ENCODE results near the gene AP3S1. TPM values are rescaled to one million over a fixed set of nuclear protein-coding genes. Genes with fewer than 3 reads are reported as not detected.

Gene AP3S1
- total RNA-seq, 2 experiments from 2014 or later = 76.0 to 89.5 TPM

GRCh38 chr5:115948091-115948534 is 106.4 kb downstream of the AP3S1 start:
- Histone ChIP-seq H3K4me1 (ENCODE audit: insufficient read depth, low read length, poor library complexity, severe bottlenecking) (no peaks in the 10 kb centered on the region), H3K36me3 (ENCODE audit: insufficient read depth, low read length) (no peaks in the 10 kb centered on the region), H2AFZ (ENCODE audit: low read length) (no peak overlapping the region), H3K9me3 (ENCODE audit: low read length) (no peaks in the 10 kb centered on the region), H3K4me2 (ENCODE audit: low read length) (no peak overlapping the region), H3K4me3 (ENCODE audit: low read depth, low read length, poor library complexity, severe bottlenecking) (no peak overlapping the region), H3K79me2 (ENCODE audit: insufficient read depth, low read depth, low read length) (no peaks in the 10 kb centered on the region), H3K9me2 (ENCODE audit: insufficient read depth, low read length) (no peaks in the 10 kb centered on the region), H3K27ac (ENCODE audit: low read depth, low read length, poor library complexity, severe bottlenecking) (no peak overlapping the region), H4K20me1 (ENCODE audit: insufficient read depth, low read length) (no peaks in the 10 kb centered on the region)
- no TSS peak for BruUV-seq (replicated peaks)
- TF ChIP-seq CTCF (conservative IDR thresholded peaks at IDR 0.05; ENCODE audit: low read length) (no peak), EZH2phosphoT487 (IDR thresholded peaks at IDR 0.05; ENCODE audit: borderline replicate concordance, low read depth, low read length) (no peak)
- ChIA-PET CTCF (ENCODE audit: unreplicated experiment) (no interaction called here), POLR2A (interaction anchor here (1.3 kb wide), 1 partner anchor 43 kb away, joined by 4 read pairs; no protein-coding TSS in a partner anchor)
- intact Hi-C loops (cut with micrococcal nuclease; ENCODE audit: unreplicated experiment) = no loop called here
- no peak for DNase-seq (ENCODE audit: low spot score)

- BruUV-seq (replicated peaks) = no TSS peak
- Histone ChIP-seq H3K27ac (ENCODE audit: low read depth, low read length, poor library complexity, severe bottlenecking) (no peak overlapping the region), H3K9me3 (ENCODE audit: low read length) (no peaks in the 10 kb centered on the region), H2AFZ (ENCODE audit: low read length) (no peak overlapping the region), H3K4me3 (ENCODE audit: low read depth, low read length, poor library complexity, severe bottlenecking) (no peak overlapping the region), H3K4me2 (ENCODE audit: low read length) (no peak overlapping the region), H3K36me3 (ENCODE audit: insufficient read depth, low read length) (no peaks in the 10 kb centered on the region), H3K79me2 (ENCODE audit: insufficient read depth, low read depth, low read length) (no peaks in the 10 kb centered on the region), H3K9me2 (ENCODE audit: insufficient read depth, low read length) (no peaks in the 10 kb centered on the region), H4K20me1 (ENCODE audit: insufficient read depth, low read length) (no peaks in the 10 kb centered on the region), H3K4me1 (ENCODE audit: insufficient read depth, low read length, poor library complexity, severe bottlenecking) (no peaks in the 10 kb centered on the region)
- ChIA-PET POLR2A (interaction anchor here (0.6 to 0.7 kb wide), 2 partner anchors 9 to 281 kb away, joined by 3 to 4 read pairs; no protein-coding TSS in a partner anchor), CTCF (ENCODE audit: unreplicated experiment) (no interaction called here)
- TF ChIP-seq EZH2phosphoT487 (IDR thresholded peaks at IDR 0.05; ENCODE audit: borderline replicate concordance, low read depth, low read length) (no peak), CTCF (conservative IDR thresholded peaks at IDR 0.05; ENCODE audit: low read length) (no peak)
- intact Hi-C loops (cut with micrococcal nuclease; ENCODE audit: unreplicated experiment) = no loop called here
- no peak for DNase-seq (ENCODE audit: low spot score)
These were observed 107.4 kb downstream of the AP3S1 start for GRCh38 chr5:115949096-115949495.

GRCh38 chr5:115952588-115952987 is 110.9 kb downstream of the AP3S1 start:
- ChIA-PET CTCF (ENCODE audit: unreplicated experiment) (no interaction called here), POLR2A (no interaction called here)
- Histone ChIP-seq H3K4me2 (ENCODE audit: low read length) (no peak overlapping the region), H3K27ac (ENCODE audit: low read depth, low read length, poor library complexity, severe bottlenecking) (no peak overlapping the region), H2AFZ (ENCODE audit: low read length) (no peak overlapping the region), H3K36me3 (ENCODE audit: insufficient read depth, low read length) (no peaks in the 10 kb centered on the region), H3K4me3 (ENCODE audit: low read depth, low read length, poor library complexity, severe bottlenecking) (no peak overlapping the region), H3K9me3 (ENCODE audit: low read length) (no peaks in the 10 kb centered on the region), H3K4me1 (ENCODE audit: insufficient read depth, low read length, poor library complexity, severe bottlenecking) (no peaks in the 10 kb centered on the region), H3K79me2 (ENCODE audit: insufficient read depth, low read depth, low read length) (no peaks in the 10 kb centered on the region), H3K9me2 (ENCODE audit: insufficient read depth, low read length) (no peaks in the 10 kb centered on the region), H4K20me1 (ENCODE audit: insufficient read depth, low read length) (no peaks in the 10 kb centered on the region)
- intact Hi-C loops (cut with micrococcal nuclease; ENCODE audit: unreplicated experiment) = no loop called here
- TF ChIP-seq EZH2phosphoT487 (IDR thresholded peaks at IDR 0.05; ENCODE audit: borderline replicate concordance, low read depth, low read length) (no peak), CTCF (conservative IDR thresholded peaks at IDR 0.05; ENCODE audit: low read length) (no peak)
- BruUV-seq (replicated peaks) = no TSS peak
- DNase-seq (ENCODE audit: low spot score) = no peak

Data from OCI-LY7 (cell line).